ENCODE results near the gene CRIP1. TPM values are rescaled to one million over a fixed set of nuclear protein-coding genes. Genes with fewer than 3 reads are reported as not detected.

The CRIP1 gene
- total RNA-seq, 2 experiments from 2014 or later: 182 to 186 TPM

- H3K4me3 Mint-ChIP-seq: no peak overlapping the region
- DNase-seq: no peak
- ATAC-seq: no peak
- intact Hi-C loops (cut with DNase I, micrococcal nuclease): no loop called here
- ChIA-PET CTCF (no interaction called here), POLR2A (no interaction called here)
- no peaks in the 10 kb centered on the region for H3K36me3 Mint-ChIP-seq (ENCODE audit: low read depth)
- no peaks in the 10 kb centered on the region for H3K9me3 Mint-ChIP-seq (ENCODE audit: low read depth)
- no peak overlapping the region for H3K27ac Mint-ChIP-seq
- no peaks in the 10 kb centered on the region for H3K27me3 Mint-ChIP-seq
- no peaks in the 10 kb centered on the region for H3K4me1 Mint-ChIP-seq
Measured at GRCh38 chr14:105498430-105499255, 12.0 kb downstream of the CRIP1 start.

- CTCF ChIA-PET: no interaction called here
Measured at GRCh38 chr14:105499256-105500035, 12.8 kb downstream of the CRIP1 start.

GRCh38 chr14:105500036-105500725, 13.5 kb downstream of the CRIP1 start:
- Mint-ChIP-seq H3K27me3 (no peaks in the 10 kb centered on the region), H3K36me3 (ENCODE audit: low read depth) (no peaks in the 10 kb centered on the region), H3K4me1 (no peaks in the 10 kb centered on the region), H3K9me3 (ENCODE audit: low read depth) (no peaks in the 10 kb centered on the region), H3K27ac (no peak overlapping the region), H3K4me3 (no peak overlapping the region)
- DNase-seq: no peak
- ChIA-PET POLR2A (no interaction called here), CTCF (no interaction called here)
- intact Hi-C loops (cut with DNase I, micrococcal nuclease): no loop called here
- no peak for ATAC-seq

More at GRCh38 chr14:105499256-105500035, 12.8 kb downstream of the CRIP1 start:
- ATAC-seq (no peak), DNase-seq (no peak)
- no peaks in the 10 kb centered on the region for H3K4me1 Mint-ChIP-seq
- no peak overlapping the region for H3K27ac Mint-ChIP-seq
- intact Hi-C loops (cut with DNase I, micrococcal nuclease): no loop called here
- no peaks in the 10 kb centered on the region for H3K9me3 Mint-ChIP-seq (ENCODE audit: low read depth)
- no peaks in the 10 kb centered on the region for H3K27me3 Mint-ChIP-seq
- H3K36me3 Mint-ChIP-seq (ENCODE audit: low read depth): no peaks in the 10 kb centered on the region
- H3K4me3 Mint-ChIP-seq: no peak overlapping the region
- POLR2A ChIA-PET: no interaction called here

GRCh38 chr14:105500726-105501101, 14.0 kb downstream of the CRIP1 start:
- intact Hi-C loops (cut with DNase I, micrococcal nuclease): no loop called here
- no peak for ATAC-seq
- ChIA-PET CTCF (no interaction called here), POLR2A (no interaction called here)
- no peaks in the 10 kb centered on the region for H3K27me3 Mint-ChIP-seq
- no peak overlapping the region for H3K4me3 Mint-ChIP-seq
- no peaks in the 10 kb centered on the region for H3K9me3 Mint-ChIP-seq (ENCODE audit: low read depth)
- no peak for DNase-seq
- no peak overlapping the region for H3K27ac Mint-ChIP-seq
- no peaks in the 10 kb centered on the region for H3K36me3 Mint-ChIP-seq (ENCODE audit: low read depth)
- no peaks in the 10 kb centered on the region for H3K4me1 Mint-ChIP-seq

GRCh38 chr14:105501504-105502291, 15.0 kb downstream of the CRIP1 start:
- H3K27me3 Mint-ChIP-seq: no peaks in the 10 kb centered on the region
- no peaks in the 10 kb centered on the region for H3K9me3 Mint-ChIP-seq (ENCODE audit: low read depth)
- no peak for DNase-seq
- ChIA-PET POLR2A (interaction anchor here (0.7 kb wide), 1 partner anchor 1622 kb away, joined by 3 read pairs; no protein-coding TSS in a partner anchor), CTCF (interaction anchor here (0.6 kb wide), 1 partner anchor 8 kb away, joined by 4 read pairs; no protein-coding TSS in a partner anchor)
- no peak for ATAC-seq
- H3K36me3 Mint-ChIP-seq (ENCODE audit: low read depth): no peaks in the 10 kb centered on the region
- H3K4me1 Mint-ChIP-seq: no peaks in the 10 kb centered on the region
- intact Hi-C loops (cut with DNase I, micrococcal nuclease): no loop called here
- no peak overlapping the region for H3K27ac Mint-ChIP-seq
- H3K4me3 Mint-ChIP-seq: no peak overlapping the region

GRCh38 chr14:105502446-105503295, 16.0 kb downstream of the CRIP1 start:
- intact Hi-C loops (cut with DNase I, micrococcal nuclease): no loop called here
- DNase-seq (no peak), ATAC-seq (no peak)
- no peak overlapping the region for H3K27ac Mint-ChIP-seq
- ChIA-PET POLR2A (no interaction called here), CTCF (interaction anchor here (0.6 kb wide), 1 partner anchor 7 kb away, joined by 4 read pairs; no protein-coding TSS in a partner anchor)
- H3K9me3 Mint-ChIP-seq (ENCODE audit: low read depth): no peaks in the 10 kb centered on the region
- no peaks in the 10 kb centered on the region for H3K36me3 Mint-ChIP-seq (ENCODE audit: low read depth)
- H3K4me3 Mint-ChIP-seq: no peak overlapping the region
- H3K27me3 Mint-ChIP-seq: peaks cover 2% of the 10 kb centered on the region
- no peaks in the 10 kb centered on the region for H3K4me1 Mint-ChIP-seq

GRCh38 chr14:105503296-105503640, 16.6 kb downstream of the CRIP1 start:
- H3K4me1 Mint-ChIP-seq: no peaks in the 10 kb centered on the region
- H3K27ac Mint-ChIP-seq: no peak overlapping the region
- ChIA-PET POLR2A (no interaction called here), CTCF (no interaction called here)
- ATAC-seq: no peak
- no peak overlapping the region for H3K4me3 Mint-ChIP-seq
- DNase-seq: no peak
- H3K36me3 Mint-ChIP-seq (ENCODE audit: low read depth): no peaks in the 10 kb centered on the region
- intact Hi-C loops (cut with DNase I, micrococcal nuclease): no loop called here
- H3K27me3 Mint-ChIP-seq: peaks cover 6% of the 10 kb centered on the region
- H3K9me3 Mint-ChIP-seq (ENCODE audit: low read depth): no peaks in the 10 kb centered on the region

GRCh38 chr14:105503935-105504692, 17.4 kb downstream of the CRIP1 start:
- Mint-ChIP-seq H3K27ac (no peak overlapping the region), H3K36me3 (ENCODE audit: low read depth) (no peaks in the 10 kb centered on the region), H3K9me3 (ENCODE audit: low read depth) (no peaks in the 10 kb centered on the region), H3K4me3 (no peak overlapping the region), H3K4me1 (no peaks in the 10 kb centered on the region), H3K27me3 (peaks cover 11% of the 10 kb centered on the region)
- ATAC-seq (no peak), DNase-seq (no peak)
- POLR2A ChIA-PET: no interaction called here
- intact Hi-C loops (cut with DNase I, micrococcal nuclease): no loop called here
- CTCF ChIA-PET: no interaction called here

GRCh38 chr14:105505101-105505500, 18.4 kb downstream of the CRIP1 start:
- POLR2A ChIA-PET: no interaction called here

GRCh38 chr14:105507247-105507646, 20.6 kb downstream of the CRIP1 start:
- H3K36me3 Mint-ChIP-seq (ENCODE audit: low read depth): no peaks in the 10 kb centered on the region
- POLR2A ChIA-PET: interaction anchor here (0.6 kb wide), 1 partner anchor 25 kb away, joined by 3 read pairs; no protein-coding TSS in a partner anchor
- intact Hi-C loops (cut with DNase I, micrococcal nuclease): no loop called here
- H3K27me3 Mint-ChIP-seq: peaks cover 15% of the 10 kb centered on the region
- CTCF ChIA-PET: interaction anchor here (1.0 to 1.4 kb wide), 2 partner anchors 8 to 25 kb away, joined by 3 read pairs; no protein-coding TSS in a partner anchor
- no peaks in the 10 kb centered on the region for H3K9me3 Mint-ChIP-seq (ENCODE audit: low read depth)
- no peak overlapping the region for H3K4me3 Mint-ChIP-seq
- H3K4me1 Mint-ChIP-seq: no peaks in the 10 kb centered on the region
- H3K27ac Mint-ChIP-seq: no peak overlapping the region
- ATAC-seq (no peak), DNase-seq (no peak)

More at GRCh38 chr14:105505101-105505500, 18.4 kb downstream of the CRIP1 start:
- CTCF ChIA-PET: interaction anchor here (0.6 kb wide), 1 partner anchor 184 kb away, joined by 3 read pairs; no protein-coding TSS in a partner anchor
- Mint-ChIP-seq H3K36me3 (ENCODE audit: low read depth) (no peaks in the 10 kb centered on the region), H3K27ac (no peak overlapping the region), H3K9me3 (ENCODE audit: low read depth) (no peaks in the 10 kb centered on the region), H3K4me3 (no peak overlapping the region), H3K4me1 (no peaks in the 10 kb centered on the region), H3K27me3 (peaks cover 11% of the 10 kb centered on the region)
- DNase-seq: no peak
- intact Hi-C loops (cut with DNase I, micrococcal nuclease): no loop called here
- no peak for ATAC-seq
